K562 (cell line): ENCODE results near the gene ARMCX2. TPM values are rescaled to one million over a fixed set of nuclear protein-coding genes. Genes with fewer than 3 reads are reported as not detected.

Experiments used
- ATAC-seq: fragments of 200-7000 bp; cut with Tn5 transposase; 3 replicates; pipeline ENCODE4 v1.9.1; 2020; ENCODE audit warnings: moderate library complexity
- BruUV-seq: library from RNA; stranded (reverse); fragments of 400-500 nt; replicated peaks from 2 replicates; lab custom pipeline; 2021; lab: Mats Ljungman, UMichigan
- CTCF ChIA-PET: fragments of 300-600 bp; formaldehyde crosslinking; extraction: SDS; loops from one replicate; lab custom pipeline; 2021; ENCODE audit warnings: low intra/inter-chr PET ratio; lab: Yijun Ruan, JAX
- POLR2A ChIA-PET: fragments of 300-600, 350-650 bp; sonication (Branson Sonifier 250); formaldehyde crosslinking; extraction: SDS; loops from one replicate; lab custom pipeline; 2021; ENCODE audit warnings: antibody characterized with exemption, inconsistent platforms; lab: Yijun Ruan, JAX
- DNase-seq, 4 experiments: peaks; one replicate each; pipeline versions ENCODE4 v3.0.0 to v3.0.0-alpha.2; 2011 to 2018; ENCODE audit warnings: low spot score in 3 of 4, mixed read lengths in 3 of 4; ENCODE audit errors: extremely low read depth in 1 of 4
- FAIRE-seq: peaks from 2 replicates; lab custom pipeline; 2011; peaks lifted over from hg19 to GRCh38; lab: Jason Lieb, UNC
- H2AFZ ChIP-seq: 2 replicates; pipeline ENCODE4 v1.6.0; 2011; ENCODE audit warnings: low read depth, low read length, control low read depth, inconsistent platforms
- H3K27ac ChIP-seq: fragments of 200-600 bp; 3 replicates; pipeline ENCODE4 v1.8.0; 2011; ENCODE audit warnings: low read depth, mild to moderate bottlenecking, control low read depth, inconsistent platforms, low read length, moderate library complexity, mixed read lengths; ENCODE audit errors: extremely low read depth
- H3K27me3 ChIP-seq, 2 experiments: fragments of 300-600 bp in 1 of 2; 2 replicates in 1 of 2; 3 replicates in 1 of 2; pipeline versions ENCODE4 v1.6.0 to v1.8.0; 2011; ENCODE audit warnings: inconsistent platforms in 2 of 2, low read length in 2 of 2, mild to moderate bottlenecking in 1 of 2, mixed read lengths in 1 of 2, moderate library complexity in 1 of 2; ENCODE audit not compliant: control insufficient read depth in 2 of 2, insufficient read depth in 2 of 2
- H3K36me3 ChIP-seq: fragments of 300-600 bp; 3 replicates; pipeline ENCODE4 v1.8.0; 2011; ENCODE audit warnings: mild to moderate bottlenecking, low read length, inconsistent platforms; ENCODE audit not compliant: control insufficient read depth, insufficient read depth
- H3K4me1 ChIP-seq, 2 experiments: fragments of 200-600 bp in 1 of 2; replicated peaks in 1 of 2; 2 replicates in 1 of 2; 3 replicates in 1 of 2; pipeline versions ENCODE4 v1.5.1 to v1.8.0; 2011; ENCODE audit warnings: inconsistent platforms in 2 of 2, low read length in 2 of 2, mild to moderate bottlenecking in 1 of 2, mixed read lengths in 1 of 2, moderate library complexity in 1 of 2; ENCODE audit not compliant: control insufficient read depth in 2 of 2, insufficient read depth in 2 of 2
- H3K4me2 ChIP-seq: 2 replicates; pipeline ENCODE4 v1.6.1; 2011; ENCODE audit warnings: low read length, control low read depth, inconsistent platforms, mixed read lengths; ENCODE audit not compliant: insufficient read depth
- H3K4me3 ChIP-seq: fragments of 200-600 bp; sonication (generic), shearing (Covaris generic); 2 replicates; pipeline ENCODE4 v1.5.1; 2016; ENCODE audit warnings: control low read depth, inconsistent platforms
- H3K79me2 ChIP-seq: fragments of 200-600 bp; 3 replicates; pipeline ENCODE4 v1.8.0; 2011; ENCODE audit warnings: low read length, inconsistent platforms; ENCODE audit not compliant: control insufficient read depth, insufficient read depth
- H3K9ac ChIP-seq, 2 experiments: 2 replicates each; pipeline versions ENCODE4 v1.6.0 to v1.6.1; 2011; ENCODE audit warnings: low read depth in 2 of 2, low read length in 2 of 2, control low read depth in 1 of 2, inconsistent platforms in 1 of 2, mild to moderate bottlenecking in 1 of 2, mixed read lengths in 1 of 2; ENCODE audit not compliant: insufficient read depth in 1 of 2
- H3K9me1 ChIP-seq: one replicate; pipeline ENCODE4 v1.6.0; 2011; ENCODE audit warnings: inconsistent platforms, mild to moderate bottlenecking, low read length, moderate library complexity; ENCODE audit not compliant: control insufficient read depth, insufficient read depth
- H3K9me3 ChIP-seq: replicated peaks from 2 replicates; pipeline ENCODE4 v1.5.1; 2011; ENCODE audit warnings: low read depth, low read length, inconsistent platforms; ENCODE audit not compliant: control insufficient read depth, insufficient read depth
- H4K20me1 ChIP-seq: replicated peaks from 2 replicates; pipeline ENCODE4 v1.6.1; 2011; ENCODE audit warnings: low read length, inconsistent platforms, mixed read lengths; ENCODE audit not compliant: control insufficient read depth, insufficient read depth
- BRD9 ChIP-seq: fragments of 450-650 bp; IDR thresholded peaks from 2 replicates; pipeline ENCODE4 v1.6.1; 2018; ENCODE audit warnings: low read depth; ENCODE audit not compliant: partially characterized antibody
- CBFA2T3 ChIP-seq: fragments of 450-650 bp; IDR thresholded peaks from 2 replicates; pipeline ENCODE4 v1.6.1; 2017
- E4F1 ChIP-seq: fragments of 250-450 bp; sonication (Bioruptor Pico); IDR thresholded peaks from 2 replicates; pipeline ENCODE4 v1.5.0; 2021; ENCODE audit warnings: mild to moderate bottlenecking, borderline replicate concordance
- ELK1 ChIP-seq: sonication (generic); formaldehyde crosslinking; IDR thresholded peaks from 2 replicates; pipeline ENCODE4 v1.8.1; 2022; ENCODE audit warnings: missing genetic modification reagents
- RBM22 ChIP-seq: fragments of 200-400 bp; formaldehyde crosslinking; IDR thresholded peaks from 2 replicates; pipeline ENCODE4 v1.6.1; 2018; ENCODE audit warnings: low read length, low read depth; ENCODE audit not compliant: poor library complexity, severe bottlenecking
- SMARCA4 ChIP-seq: fragments of 450-650 bp; IDR thresholded peaks from 2 replicates; pipeline ENCODE4 v1.6.1; 2016
- SNRNP70 ChIP-seq: fragments of 200-400 bp; formaldehyde crosslinking; optimal IDR thresholded peaks from 2 replicates; pipeline ENCODE3; 2017; ENCODE audit warnings: low read depth, low read length
- TAF15 ChIP-seq: fragments of 200-400 bp; formaldehyde crosslinking; IDR thresholded peaks from 2 replicates; pipeline ENCODE4 v1.6.1; 2017; ENCODE audit warnings: mild to moderate bottlenecking, low read depth, low read length, moderate library complexity
- TARDBP ChIP-seq: fragments of 450-650 bp; IDR thresholded peaks from 2 replicates; pipeline ENCODE4 v1.6.1; 2016
- TBP ChIP-seq: optimal IDR thresholded peaks from 2 replicates; pipeline ENCODE3; 2011; ENCODE audit warnings: low read depth, low read length, improper control_type of control experiment
- ZBTB5 ChIP-seq: fragments of 450-650 bp; IDR thresholded peaks from 2 replicates; pipeline ENCODE4 v1.6.1; 2017; ENCODE audit warnings: antibody characterized with exemption
- ZNF146 ChIP-seq: IDR thresholded peaks from one replicate; pipeline ENCODE4 v1.6.1; 2018; ENCODE audit warnings: missing compliant biosample characterization; ENCODE audit not compliant: unreplicated experiment
- ZNF175 ChIP-seq: fragments of 200-800 bp; sonication (Bioruptor generic); IDR thresholded peaks from 2 replicates; pipeline ENCODE4 v1.6.1; 2016; ENCODE audit warnings: low read depth, mild to moderate bottlenecking, missing genetic modification characterization, missing compliant biosample characterization
- ZNF586 ChIP-seq: fragments of 450-650 bp; formaldehyde crosslinking; conservative IDR thresholded peaks from 2 replicates; pipeline ENCODE4 v1.4.0; 2020; ENCODE audit warnings: mild to moderate bottlenecking, moderate library complexity
- ZNF668 ChIP-seq: fragments of 250-450 bp; sonication (Bioruptor Pico); IDR thresholded peaks from 2 replicates; pipeline ENCODE4 v1.8.0; 2022; ENCODE audit warnings: mild to moderate bottlenecking, inconsistent platforms
- ZNF766 ChIP-seq: fragments of 200-800 bp; sonication (Bioruptor generic); conservative IDR thresholded peaks from 2 replicates; pipeline ENCODE4 v1.6.1; 2016; ENCODE audit warnings: missing genetic modification characterization, missing compliant biosample characterization
- WGBS: fragments of 100-300 bp; shearing (Covaris generic); methylation state at CpG from one replicate; pipeline ENCODE4 v1.1.6; 2016; ENCODE audit warnings: low coverage, mixed read lengths; ENCODE audit not compliant: insufficient coverage; ENCODE audit errors: missing lambda C conversion rate; 5-methylcytosine and 5-hydroxymethylcytosine counted together
- in situ Hi-C: fragments of 300-500 bp; cut with MboI; formaldehyde crosslinking; loops from 4 replicates; pipeline ENCODE4 v1.15.0; 2018; ENCODE audit warnings: inconsistent platforms, mixed read lengths
- intact Hi-C: fragments of 100-400 bp; cut with micrococcal nuclease; formaldehyde crosslinking; loops from 2 replicates; pipeline ENCODE4 v1.14.2; 2022
- polyA plus RNA-seq, 8 experiments: library from polyadenylated mRNA; depleted of rRNA in 4 of 8; stranded (reverse) in 5 of 8; unstranded in 3 of 8; fragments of >200 nt; fragmentation: Nextera tagmentation in 2 of 8; fragmentation: Illumina TruSeq in 1 of 8; extraction: Ambion mirVana in 2 of 8; extraction: Trizol in 1 of 8; gene quantifications; 2 replicates each; pipeline versions ENCODE4 v1.2.1 to v1.2.3, GENCODE V29; 2011 to 2014; ENCODE audit warnings: inconsistent platforms in 1 of 8, missing spikeins in 1 of 8
- total RNA-seq, 7 experiments: library from RNA; depleted of rRNA in 6 of 7; stranded (reverse); fragments of >200 nt in 6 of 7; fragmentation: Illumina TruSeq in 2 of 7; extraction: Trizol in 2 of 7; gene quantifications; 2 replicates each; pipeline versions ENCODE4 v1.2.1 to v1.2.3, GENCODE V29; 2011 to 2021; ENCODE audit warnings: low replicate concordance in 1 of 7
- TF ChIP-seq, protein P1 (sequence below): IDR thresholded peaks from 3 replicates; pipeline ENCODE4 v1.6.1; 2011; ENCODE audit warnings: borderline replicate concordance, mild to moderate bottlenecking; ENCODE audit not compliant: insufficient read length, insufficient read depth

The ARMCX2 gene
- total and polyA plus RNA-seq, 9 of the 15 experiments (the other 6 are each of a cell fraction or from before 2014, with no cell fraction given): 0.03 to 0.16 TPM; not detected in 7

GRCh38 chrX:101605728-101606127 lies 53.9 kb downstream of the ARMCX2 start:
- Histone ChIP-seq H3K4me3 (no peak overlapping the region), H4K20me1 (no peaks in the 10 kb centered on the region), H2AFZ (no peak overlapping the region), H3K9ac (no peak overlapping the region), H3K9me3 (no peaks in the 10 kb centered on the region), H3K79me2 (no peaks in the 10 kb centered on the region), H3K9me1 (no peaks in the 10 kb centered on the region), H3K4me2 (no peak overlapping the region), H3K36me3 (no peaks in the 10 kb centered on the region), H3K27ac (no peak overlapping the region), H3K4me1 (no peaks in the 10 kb centered on the region), H3K27me3 (no peaks in the 10 kb centered on the region; a peak in 1 of 5 replicates)
- FAIRE-seq (no peak), ATAC-seq (no peak), DNase-seq (no peak)
- in situ Hi-C loops (no loop called here), intact Hi-C loops (no loop called here)
- BruUV-seq: no TSS peak
- CTCF ChIA-PET: no interaction called here
- POLR2A ChIA-PET: no interaction called here
- 0% methylated on average over 1 of the region's 1 CpG for WGBS
- TF ChIP-seq ZNF668 (CRISPR knock-in tag) (no peak), BRD9 (no peak), TBP (no peak), ZNF586 (no peak), ZNF146 (CRISPR knock-in tag) (no peak), ZNF175 (no peak), ELK1 (CRISPR knock-in tag) (no peak), RBM22 (no peak), ZNF766 (no peak), SMARCA4 (no peak), E4F1 (CRISPR knock-in tag) (no peak), TARDBP (no peak), TAF15 (no peak), CBFA2T3 (no peak), ZBTB5 (no peak), SNRNP70 (no peak)
- TF ChIP-seq, protein P1, sequence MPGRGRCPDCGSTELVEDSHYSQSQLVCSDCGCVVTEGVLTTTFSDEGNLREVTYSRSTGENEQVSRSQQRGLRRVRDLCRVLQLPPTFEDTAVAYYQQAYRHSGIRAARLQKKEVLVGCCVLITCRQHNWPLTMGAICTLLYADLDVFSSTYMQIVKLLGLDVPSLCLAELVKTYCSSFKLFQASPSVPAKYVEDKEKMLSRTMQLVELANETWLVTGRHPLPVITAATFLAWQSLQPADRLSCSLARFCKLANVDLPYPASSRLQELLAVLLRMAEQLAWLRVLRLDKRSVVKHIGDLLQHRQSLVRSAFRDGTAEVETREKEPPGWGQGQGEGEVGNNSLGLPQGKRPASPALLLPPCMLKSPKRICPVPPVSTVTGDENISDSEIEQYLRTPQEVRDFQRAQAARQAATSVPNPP: no peak
